ENCODE data around the gene MRS2.

MRS2 gene

DNA sequence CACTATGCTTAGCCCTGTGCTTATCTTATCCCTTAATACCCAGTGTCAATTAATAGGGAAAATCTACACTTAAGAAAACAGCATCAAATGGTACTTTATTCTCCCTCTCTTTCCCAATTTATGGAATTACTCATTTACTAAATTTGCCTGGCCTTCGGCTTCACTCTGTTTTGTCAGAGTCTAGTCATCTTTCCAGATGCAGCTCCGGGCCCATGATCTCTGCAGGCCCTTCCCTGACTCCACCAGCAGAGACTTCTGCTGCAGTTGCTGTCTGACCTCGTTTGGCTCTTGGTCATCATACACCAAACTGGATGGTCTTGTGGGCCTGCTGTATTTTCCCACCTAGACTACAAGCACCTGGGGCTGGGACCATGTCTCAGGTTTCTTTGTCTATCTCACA, 27.4 kb downstream of the MRS2 start:
- DNase-seq (ENCODE audit: low read depth, low spot score), result no peak

DNA sequence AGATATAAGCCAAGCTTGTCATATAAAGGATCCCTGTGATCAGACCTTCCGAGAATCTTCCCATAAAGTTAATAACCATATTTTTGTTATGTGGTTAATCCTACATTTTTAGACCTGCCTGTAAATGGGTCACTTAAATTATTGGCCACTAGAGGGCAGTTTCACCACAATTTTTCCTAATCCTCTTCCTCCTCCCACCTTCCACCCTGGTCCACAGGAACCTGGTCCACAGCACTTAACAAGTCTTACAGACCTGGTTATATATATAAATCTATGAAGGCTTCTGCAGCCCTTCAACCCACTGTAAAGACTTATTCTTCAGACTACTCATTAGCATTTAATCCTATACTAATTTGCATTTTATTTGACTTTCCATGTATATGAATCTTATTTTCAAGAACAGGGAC, 28.3 kb downstream of the MRS2 start:
- DNase-seq (ENCODE audit: low read depth, low spot score), result no peak

DNA sequence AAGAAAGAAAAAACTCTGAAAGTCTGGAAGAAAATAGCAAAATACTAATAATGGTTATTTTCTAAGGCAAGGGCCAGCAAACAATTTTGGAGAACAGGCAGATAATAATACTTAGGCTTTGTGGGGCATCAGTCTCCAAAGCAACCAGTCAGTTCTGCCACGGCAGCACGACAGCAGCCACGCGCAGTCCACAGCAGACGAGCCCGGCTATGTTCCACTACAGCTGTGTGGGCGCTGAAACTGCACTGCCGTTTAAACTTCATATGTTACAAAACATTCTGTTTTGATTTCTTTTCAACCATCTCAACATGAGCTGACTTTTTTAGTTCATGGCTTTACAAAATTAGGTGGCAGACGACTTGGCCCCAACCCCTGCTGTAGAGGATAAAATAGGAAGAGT, 29.9 kb downstream of the MRS2 start:
- DNase-seq (ENCODE audit: low read depth, low spot score), result no peak

DNA sequence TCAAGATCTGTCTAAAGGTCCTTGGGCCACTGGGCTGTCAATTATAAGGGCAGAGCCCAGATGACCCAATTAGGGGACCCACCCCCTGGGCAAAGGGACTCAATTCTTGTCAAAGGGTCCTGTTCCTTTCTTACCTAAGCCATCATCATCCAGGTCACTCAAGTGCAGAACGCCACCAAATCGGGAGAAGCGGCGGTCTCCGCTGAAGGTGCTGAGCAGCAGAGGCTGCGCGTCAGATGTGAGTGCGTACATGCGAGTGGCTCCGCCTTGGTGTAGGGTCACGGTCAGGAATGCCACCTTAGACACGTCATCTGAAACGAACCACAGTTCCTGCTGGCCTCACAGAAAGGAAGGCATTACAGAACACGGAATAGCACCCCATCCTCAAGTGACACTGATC, 34.2 kb downstream of the MRS2 start:
- no peak for DNase-seq (ENCODE audit: low read depth, low spot score)

DNA sequence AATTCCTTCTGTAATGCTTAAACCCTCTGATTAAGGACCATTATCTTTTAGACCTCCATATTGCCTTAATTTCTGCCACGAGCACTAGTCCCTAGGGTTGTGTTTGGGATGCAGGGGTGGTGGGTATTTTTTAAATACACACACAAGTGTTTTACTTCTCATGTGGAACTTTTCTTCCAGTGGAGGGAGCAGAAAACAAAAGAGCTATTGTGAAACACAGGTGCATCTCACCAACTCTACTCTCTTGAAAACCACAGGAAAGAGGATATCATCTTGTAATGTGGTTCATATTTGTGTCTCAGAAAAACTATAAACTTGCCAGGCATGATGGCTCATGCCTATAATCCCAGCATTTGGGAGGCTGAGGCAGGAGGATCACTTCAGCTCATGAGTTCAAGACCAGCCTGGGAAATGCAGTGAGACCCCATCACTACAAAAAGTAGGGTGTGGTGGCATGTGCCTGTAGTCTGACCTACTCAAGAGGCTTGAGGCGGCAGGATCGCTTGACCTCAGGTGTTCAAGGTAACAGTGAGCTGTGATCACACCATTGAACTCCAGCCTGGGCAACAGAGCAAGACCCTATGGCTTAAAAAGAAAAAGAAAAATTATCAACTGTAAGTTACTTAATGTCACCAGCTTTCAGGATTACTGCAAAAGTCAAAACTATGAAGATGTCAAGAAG, 37.3 kb downstream of the MRS2 start:
- no peak for DNase-seq (ENCODE audit: low read depth, low spot score)

DNA sequence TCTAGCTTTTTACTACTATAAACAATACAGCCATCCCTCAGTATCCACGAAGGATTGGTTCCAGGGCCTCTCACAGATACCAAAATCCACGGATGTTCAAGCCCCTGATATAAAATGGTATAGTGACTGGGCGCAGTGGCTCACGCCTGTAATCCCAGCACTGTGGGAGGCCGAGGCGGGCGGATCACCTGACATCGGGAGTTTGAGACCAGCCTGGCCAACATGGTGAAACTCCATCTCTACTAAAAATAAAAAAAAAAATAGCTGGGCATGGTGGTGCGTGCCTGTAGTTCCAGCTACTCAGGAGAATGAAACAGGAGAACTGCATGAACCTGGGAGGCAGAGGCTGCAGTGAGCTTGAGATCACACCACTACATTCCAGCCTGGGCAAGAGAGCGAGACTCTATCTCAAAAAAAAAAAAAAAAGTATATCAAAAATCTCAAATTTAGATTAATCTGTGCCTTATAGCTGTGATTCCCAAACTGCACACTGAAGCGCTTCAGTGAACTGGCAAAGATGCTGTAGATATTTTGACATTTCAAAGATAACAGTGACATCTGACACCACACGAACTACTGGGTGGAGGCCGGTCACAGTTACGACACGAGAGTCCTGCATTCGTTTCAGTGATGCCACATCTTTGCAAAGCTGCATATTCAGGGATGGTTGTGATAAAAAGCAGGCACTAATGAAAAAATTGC, 38.3 kb downstream of the MRS2 start:
- DNase-seq (ENCODE audit: low read depth, low spot score), result no peak

DNA sequence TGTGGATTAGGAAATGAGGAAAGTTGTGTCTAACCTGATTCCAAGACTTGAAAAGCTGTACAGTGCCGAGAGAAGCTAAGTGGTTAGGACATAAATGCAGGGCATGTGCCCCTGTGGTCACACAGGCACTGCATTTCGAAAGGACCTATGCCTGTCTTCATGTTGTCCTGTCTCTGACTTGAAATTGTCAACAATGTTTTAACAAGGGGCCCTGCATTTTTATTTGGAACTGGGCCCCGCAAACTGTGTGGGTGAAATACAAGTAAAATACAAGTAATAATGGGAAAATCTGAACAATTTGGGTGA, 38.8 kb downstream of the MRS2 start:
- no peak for DNase-seq (ENCODE audit: low read depth, low spot score)

DNA sequence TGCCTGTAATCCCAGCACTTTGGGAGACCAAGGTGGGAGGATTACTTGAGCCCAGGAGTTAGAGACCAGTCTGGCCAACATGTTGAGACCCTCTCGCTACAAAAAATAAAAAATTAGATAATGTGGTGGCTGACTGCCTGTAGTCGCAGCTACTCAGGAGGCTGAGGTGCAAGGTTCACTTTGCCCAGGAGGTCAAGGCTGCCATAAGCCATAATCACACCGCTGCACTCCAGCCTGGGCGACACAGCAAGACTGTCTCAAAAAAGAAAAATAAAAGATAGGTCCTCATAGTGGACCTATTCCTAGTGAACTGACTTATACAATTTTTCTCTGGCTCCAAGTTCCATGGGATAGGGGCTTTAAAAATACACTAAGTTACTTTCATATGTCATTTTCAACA, 41.9 kb downstream of the MRS2 start:
- no peak for DNase-seq (ENCODE audit: low read depth, low spot score)

DNA sequence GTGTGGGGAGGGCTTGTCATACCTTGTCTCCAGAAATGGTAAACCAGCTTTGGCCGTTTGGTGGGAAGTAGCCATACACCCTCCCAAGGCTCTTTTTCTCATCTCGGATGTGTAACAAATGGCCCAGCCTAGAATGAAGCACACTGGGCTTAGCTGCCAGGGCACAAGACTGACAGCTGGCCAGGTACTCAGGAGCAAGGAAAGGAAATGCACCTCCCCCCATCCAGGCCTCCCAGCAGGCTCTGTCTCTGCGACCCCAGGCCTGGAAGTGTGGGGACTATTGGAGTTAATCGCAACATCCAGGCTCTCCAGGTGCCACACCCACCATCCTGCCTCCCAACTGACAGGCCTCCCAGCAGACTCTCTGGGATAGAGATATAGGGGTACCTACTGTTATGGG, 43.0 kb downstream of the MRS2 start:
- no peak for DNase-seq (ENCODE audit: low read depth, low spot score)

DNA sequence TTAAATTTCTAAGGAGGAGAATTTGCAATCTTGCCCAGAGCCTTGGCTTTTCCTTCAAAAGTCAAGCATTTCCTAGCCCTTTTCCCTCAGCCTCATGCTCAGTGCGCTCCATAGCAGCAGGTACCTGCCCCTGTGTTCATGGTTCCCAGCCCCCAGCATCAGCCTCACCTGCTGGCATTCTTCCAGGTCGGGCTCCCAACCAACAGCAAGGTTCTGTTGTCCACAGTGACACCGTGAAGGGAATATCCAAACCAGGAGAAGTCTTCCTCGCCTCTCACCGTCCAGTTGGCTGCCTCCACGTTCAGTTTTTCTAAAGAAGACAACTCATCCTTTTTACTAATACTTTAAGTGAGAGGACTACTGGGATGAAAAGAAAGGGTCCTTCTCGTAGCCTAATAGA, 43.9 kb downstream of the MRS2 start:
- DNase-seq (ENCODE audit: low read depth, low spot score), result no peak

DNA sequence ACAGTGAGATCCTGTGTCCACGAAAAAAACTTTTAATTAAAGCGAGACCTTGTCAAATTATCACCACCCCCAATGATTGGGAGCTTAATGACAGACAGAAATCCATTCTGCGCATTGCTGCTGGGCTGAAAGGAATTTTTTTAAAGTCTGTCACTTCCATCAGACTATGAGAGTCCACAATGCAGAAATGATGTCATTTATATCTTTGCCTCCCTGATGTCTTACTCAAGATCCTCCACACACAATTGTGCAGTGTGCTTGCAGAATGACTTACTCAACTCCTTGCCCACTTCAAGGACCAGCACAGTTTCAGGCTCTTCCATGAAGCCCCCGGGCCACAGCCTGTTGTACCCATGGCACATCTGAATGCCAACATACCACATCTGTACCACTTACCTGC, 45.7 kb downstream of the MRS2 start:
- no peak for DNase-seq (ENCODE audit: low read depth, low spot score)

DNA sequence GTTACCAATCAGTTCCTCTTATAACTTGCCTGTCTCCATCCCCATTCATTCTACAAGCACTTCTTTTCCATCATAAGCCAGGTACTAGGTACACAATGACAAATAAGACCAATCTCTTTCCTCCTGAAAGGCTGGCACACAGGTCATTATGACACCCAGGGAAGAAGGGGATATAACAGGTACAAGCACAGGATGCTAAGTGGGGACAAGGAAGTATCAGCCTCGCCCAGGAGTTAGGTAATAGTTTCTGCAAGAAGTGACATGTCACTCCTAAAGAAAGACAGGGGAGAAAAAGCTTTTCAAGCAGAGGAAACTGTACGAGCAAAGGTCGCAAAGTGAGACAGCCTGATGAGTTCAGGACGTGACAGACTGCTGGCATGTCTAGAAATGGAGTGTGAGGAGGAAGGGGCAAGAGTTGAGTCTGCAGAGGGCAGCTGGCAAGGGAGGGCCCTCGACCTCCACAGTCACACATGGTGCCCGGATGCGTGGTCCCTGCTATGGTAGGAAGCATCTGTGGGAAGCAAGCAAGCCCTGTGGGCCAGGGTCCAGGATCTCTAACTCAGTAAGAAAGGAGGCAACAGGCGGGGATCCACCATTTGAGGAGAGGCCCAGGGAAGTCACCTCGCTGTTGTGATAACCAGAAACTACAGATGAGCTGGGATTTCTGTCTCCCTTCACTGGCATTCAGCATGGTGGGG, 46.2 kb downstream of the MRS2 start:
- DNase-seq (ENCODE audit: low read depth, low spot score), result no peak

DNA sequence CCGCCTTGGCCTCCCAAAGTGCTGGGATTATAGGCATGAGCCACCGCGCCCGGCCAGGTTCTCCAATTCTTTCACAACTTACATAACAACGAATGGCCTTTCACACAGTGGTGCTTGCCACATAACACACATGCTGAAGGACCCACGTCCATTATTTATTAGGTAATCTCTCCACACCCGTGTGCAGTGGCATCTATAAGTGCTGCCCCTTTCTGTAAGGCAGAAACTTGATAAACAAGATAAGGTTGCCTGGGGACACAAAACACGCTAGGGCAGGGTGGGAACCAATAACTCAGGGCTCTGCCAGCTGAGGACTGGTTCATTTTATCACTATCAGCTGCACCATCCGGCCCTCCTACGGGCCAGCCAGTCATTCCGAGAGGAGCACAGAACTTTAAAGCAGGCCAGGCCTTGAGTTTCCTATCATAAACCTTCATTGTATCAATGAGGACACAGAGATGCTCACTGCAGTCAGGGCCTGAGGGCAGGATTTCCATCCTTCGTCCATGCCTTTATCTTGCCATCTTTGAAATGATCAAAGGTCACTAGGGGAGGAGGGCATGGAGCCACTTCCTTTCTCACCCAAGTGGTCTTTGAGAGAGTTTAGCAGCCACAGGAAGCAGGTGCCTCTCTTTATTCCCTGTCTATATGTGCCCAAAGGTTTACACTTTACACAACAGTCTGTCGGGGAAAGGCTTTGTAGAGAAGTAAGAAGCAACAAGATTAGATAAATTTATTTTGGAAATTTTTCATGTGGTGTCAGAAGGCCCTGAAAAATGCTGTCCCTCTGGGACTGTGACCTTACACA, 49.0 kb downstream of the MRS2 start:
- no peak for DNase-seq (ENCODE audit: low read depth, low spot score)

DNA sequence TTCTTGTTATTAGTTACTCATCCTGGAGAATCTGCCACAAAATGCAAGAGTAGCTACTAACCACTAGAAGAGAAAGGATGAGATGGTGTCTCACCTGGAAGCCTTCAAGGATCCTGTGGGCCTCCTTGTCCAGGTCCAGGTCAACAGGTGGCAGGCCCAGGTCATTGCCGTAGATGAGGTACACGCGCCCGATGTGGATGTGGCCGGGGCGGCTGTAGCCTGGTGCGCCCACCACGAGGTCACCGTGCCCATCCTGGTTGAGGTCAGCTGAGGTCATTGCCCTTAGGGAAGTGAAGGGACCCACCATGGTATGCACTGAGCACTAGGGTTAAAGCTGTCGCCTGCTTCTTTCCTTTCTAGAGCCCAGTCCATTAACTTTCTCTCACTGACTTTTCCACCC, 51.2 kb downstream of the MRS2 start:
- no peak for DNase-seq (ENCODE audit: low read depth, low spot score)

DNA sequence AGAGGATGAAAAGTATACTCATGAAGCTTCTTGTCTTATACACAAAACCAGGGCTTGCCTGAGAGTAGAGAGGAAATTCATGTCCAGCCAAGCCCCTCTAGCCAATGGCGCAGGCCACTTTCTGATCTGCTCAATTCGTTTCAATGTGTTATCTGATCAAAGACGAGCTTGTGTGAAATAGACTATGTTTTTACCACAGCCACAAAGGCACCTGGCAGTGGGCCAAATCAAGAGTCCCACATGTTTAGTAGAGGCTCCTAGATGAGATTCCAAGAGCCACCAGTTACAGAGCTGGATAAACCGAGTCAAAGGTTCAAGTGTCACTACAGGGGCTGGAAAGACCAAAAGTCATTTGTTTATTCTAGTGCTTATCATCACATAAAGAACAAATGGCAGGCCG, 51.7 kb downstream of the MRS2 start:
- DNase-seq (ENCODE audit: low read depth, low spot score), result no peak

DNA sequence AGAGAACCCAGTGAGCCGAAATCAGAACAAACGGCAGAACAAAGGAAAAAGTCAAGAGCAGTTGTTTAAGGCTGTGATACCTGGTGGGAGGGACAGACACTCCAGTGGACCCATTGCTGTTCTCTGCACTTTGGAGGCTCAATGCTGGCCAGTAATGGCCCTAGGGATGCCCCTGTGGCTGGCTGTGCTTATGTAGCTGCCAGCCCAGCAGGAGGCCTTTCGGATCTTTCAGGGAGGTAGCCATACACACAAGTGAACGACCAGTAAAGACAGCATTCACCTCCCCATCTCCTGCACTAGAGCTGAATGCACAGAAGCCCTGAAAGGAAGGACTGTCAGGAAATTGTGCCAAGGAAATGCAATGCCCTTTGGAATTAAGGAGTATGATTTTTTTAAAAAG, 52.3 kb downstream of the MRS2 start:
- no peak for DNase-seq (ENCODE audit: low read depth, low spot score)

DNA sequence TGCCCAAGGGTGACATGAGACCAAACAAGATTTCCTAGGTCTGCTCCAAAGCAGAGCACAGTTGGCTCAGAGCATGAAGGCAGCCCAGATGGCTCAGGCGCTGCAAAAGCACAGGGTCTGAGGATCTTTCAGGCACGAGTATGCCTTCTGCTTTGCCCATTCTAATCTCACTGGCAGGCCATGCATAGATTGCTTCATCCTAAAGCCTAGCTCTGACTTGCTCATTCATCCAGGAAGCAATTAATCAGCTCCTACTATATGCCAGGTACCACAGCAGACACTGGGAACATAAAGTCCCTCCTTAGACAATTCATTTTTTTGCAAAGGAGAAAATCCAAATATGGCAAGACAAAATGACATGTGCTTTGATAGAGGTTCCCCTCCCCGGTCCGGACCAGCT, 55.4 kb downstream of the MRS2 start:
- no peak for DNase-seq (ENCODE audit: low read depth, low spot score)

DNA sequence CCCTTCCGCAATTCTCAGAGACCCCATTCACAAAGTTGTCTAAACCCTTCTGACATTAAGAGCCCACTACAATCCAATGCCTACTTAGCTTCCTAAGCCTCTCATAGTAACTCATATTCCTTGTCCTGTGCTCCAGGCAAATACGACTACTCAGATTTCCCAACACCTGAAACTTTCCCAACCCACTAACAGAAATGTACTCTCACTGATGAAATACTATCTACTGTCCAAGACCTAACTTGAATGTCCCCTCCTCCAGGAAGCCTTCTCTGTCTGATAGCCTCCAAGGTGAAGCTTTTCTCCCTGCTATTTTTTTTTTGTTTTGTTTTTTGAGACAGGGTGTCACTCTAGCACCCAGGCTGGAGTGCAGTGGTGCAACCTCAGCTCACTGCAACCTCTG, 56.2 kb downstream of the MRS2 start:
- DNase-seq (ENCODE audit: low read depth, low spot score), result no peak

DNA sequence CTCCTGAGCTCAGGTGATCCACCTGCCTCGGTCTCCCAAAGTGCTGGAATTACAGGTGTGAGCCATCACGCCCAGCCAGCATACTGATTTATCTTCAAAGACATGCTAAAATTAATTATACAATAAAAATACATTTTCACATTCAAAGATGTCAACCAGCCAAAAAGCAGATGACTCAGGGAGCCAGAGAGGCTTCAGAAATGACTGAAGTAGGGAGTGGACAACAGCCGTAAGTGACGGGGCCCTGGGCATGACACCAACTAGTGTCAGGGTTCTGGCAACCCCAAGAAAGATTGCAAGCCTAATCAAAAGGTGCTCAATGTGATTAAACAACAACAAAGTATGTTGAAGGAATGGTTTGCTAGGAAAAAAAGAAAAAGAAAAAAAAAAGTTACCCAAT, 58.2 kb downstream of the MRS2 start:
- no peak for DNase-seq (ENCODE audit: low read depth, low spot score)

DNA sequence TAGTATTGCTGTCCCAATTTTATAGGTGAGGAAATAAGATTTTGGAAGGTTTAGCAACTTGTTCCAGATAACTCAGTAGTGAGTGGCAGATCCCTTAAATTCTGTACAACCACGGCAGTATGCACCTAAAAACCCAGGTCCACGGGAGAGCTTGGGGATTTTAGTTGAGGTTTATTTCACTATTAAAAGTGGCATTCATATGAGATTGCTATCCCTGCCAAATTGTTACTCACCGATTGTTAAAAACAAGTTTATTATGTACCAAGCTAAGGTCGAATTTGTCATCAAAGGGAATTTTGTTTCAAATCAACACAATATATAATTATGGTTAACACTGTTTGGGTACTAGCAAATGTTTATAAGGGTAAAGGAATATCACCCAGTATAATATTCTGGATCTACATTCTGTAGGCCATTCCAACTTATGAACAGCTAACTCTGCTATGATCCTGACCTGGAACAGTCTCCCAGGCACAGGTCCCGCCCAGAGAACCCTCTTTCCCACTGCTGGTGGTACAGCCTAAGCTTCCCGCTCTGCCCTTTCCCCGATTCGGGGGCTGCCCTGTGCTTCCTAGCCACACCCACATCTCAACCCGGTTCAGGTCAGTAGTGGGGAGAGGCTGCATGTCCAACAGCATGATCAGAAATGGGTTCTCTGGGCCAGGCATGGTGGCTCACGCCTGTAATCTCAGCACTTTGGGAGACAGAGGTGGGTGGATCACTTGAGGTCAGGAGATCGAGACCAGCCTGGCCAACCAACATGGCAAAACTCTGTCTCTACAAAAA, 61.7 kb downstream of the MRS2 start:
- no peak for DNase-seq (ENCODE audit: low read depth, low spot score)

DNA sequence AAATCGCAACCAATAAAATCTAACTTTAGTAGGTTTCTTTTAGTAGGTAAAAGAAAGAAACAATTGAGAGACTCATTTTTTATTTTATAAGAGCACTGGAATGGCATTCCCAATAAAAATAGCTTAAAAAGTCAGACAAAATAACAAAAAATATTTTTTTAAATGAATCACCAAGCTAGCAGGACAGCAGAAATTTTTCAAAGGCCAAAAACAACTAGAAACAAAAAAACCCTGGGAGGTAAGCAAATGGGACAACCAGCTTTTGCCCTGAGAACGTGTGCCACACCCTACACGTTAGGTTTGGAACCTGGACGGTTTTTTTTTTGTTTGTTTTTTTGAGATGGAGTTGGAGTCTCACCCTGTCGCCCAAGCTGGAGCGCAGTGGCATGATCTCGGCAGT, 67.1 kb downstream of the MRS2 start:
- no peak for DNase-seq (ENCODE audit: low read depth, low spot score)

DNA sequence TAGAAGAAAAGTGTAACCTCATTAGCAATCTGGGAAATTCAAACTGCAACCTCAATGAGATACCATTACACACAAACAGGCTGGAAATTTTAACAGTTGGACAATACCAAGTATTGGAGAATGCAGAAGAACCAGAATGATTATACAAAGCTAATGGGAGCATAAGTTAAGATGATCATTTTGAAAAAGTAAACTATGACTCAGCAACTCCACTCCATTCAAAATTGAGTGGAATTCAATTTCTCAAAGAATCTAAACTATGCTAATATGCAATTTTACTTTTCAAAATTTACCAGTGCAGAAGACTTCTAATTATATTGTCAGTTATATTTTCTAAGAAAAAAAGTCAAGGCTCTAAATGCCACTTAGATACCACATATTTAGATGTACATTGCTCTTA, 69.4 kb downstream of the MRS2 start:
- no peak for DNase-seq (ENCODE audit: low read depth, low spot score)
